Keratinocyte (primary cell): ENCODE results near the gene GALNT7. TPM values are rescaled to one million over a fixed set of nuclear protein-coding genes. Genes with fewer than 3 reads are reported as not detected.
A peak's percentile ranks its signal among the peaks of the same experiment; 100 is the strongest.

ENCODE experiments used
- DNase-seq: peaks from one replicate; pipeline ENCODE4 v3.0.0-alpha.2; 2011; ENCODE audit warnings: low read depth, missing footprints, low spot score
- FAIRE-seq: peaks from 2 replicates; lab custom pipeline; 2011; peaks lifted over from hg19 to GRCh38; lab: Jason Lieb, UNC
- H2AFZ ChIP-seq: 2 replicates; pipeline ENCODE4 v1.6.0; 2012; ENCODE audit warnings: low read length, control low read depth, inconsistent platforms; ENCODE audit not compliant: control insufficient read depth
- H3K27ac ChIP-seq: 2 replicates; pipeline ENCODE4 v1.5.1; 2011; ENCODE audit warnings: low read length; ENCODE audit not compliant: control insufficient read depth, insufficient read depth
- H3K27me3 ChIP-seq: 3 replicates; pipeline ENCODE4 v1.6.0; 2011; ENCODE audit warnings: low read length; ENCODE audit not compliant: control insufficient read depth, insufficient read depth; ENCODE audit errors: extremely low read depth
- H3K36me3 ChIP-seq, 2 experiments: 2 replicates in 1 of 2; 3 replicates in 1 of 2; pipeline ENCODE4 v1.5.1; 2011; ENCODE audit warnings: low read length in 2 of 2, mild to moderate bottlenecking in 1 of 2; ENCODE audit not compliant: control insufficient read depth in 2 of 2, insufficient read depth in 2 of 2; ENCODE audit errors: extremely low read depth in 1 of 2
- H3K4me1 ChIP-seq: 3 replicates; pipeline ENCODE4 v1.5.1; 2011; ENCODE audit warnings: low read length; ENCODE audit not compliant: control insufficient read depth, insufficient read depth; ENCODE audit errors: extremely low read depth
- H3K4me2 ChIP-seq: 3 replicates; pipeline ENCODE4 v1.6.0; 2011; ENCODE audit warnings: low read depth, low read length; ENCODE audit not compliant: control insufficient read depth, insufficient read depth; ENCODE audit errors: extremely low read depth
- H3K4me3 ChIP-seq, 3 experiments: fragments of 200-600 bp in 1 of 3; sonication (generic) in 1 of 3; 2 replicates in 2 of 3; 3 replicates in 1 of 3; pipeline ENCODE4 v1.5.1; 2011 to 2016; ENCODE audit warnings: low read length in 3 of 3, mild to moderate bottlenecking in 3 of 3, control low read depth in 2 of 3, inconsistent platforms in 1 of 3, low read depth in 1 of 3, mixed read lengths in 1 of 3, mixed run types in 1 of 3, moderate library complexity in 1 of 3; ENCODE audit not compliant: control insufficient read depth in 2 of 3, insufficient read depth in 2 of 3; ENCODE audit errors: extremely low read depth in 1 of 3
- H3K79me2 ChIP-seq: 2 replicates; pipeline ENCODE4 v1.6.0; 2012; ENCODE audit warnings: low read length; ENCODE audit not compliant: control insufficient read depth, insufficient read depth
- H3K9ac ChIP-seq: 3 replicates; pipeline ENCODE4 v1.6.0; 2011; ENCODE audit warnings: low read length; ENCODE audit not compliant: control insufficient read depth, insufficient read depth; ENCODE audit errors: extremely low read depth
- H3K9me1 ChIP-seq: 3 replicates; pipeline ENCODE4 v1.6.0; 2011; ENCODE audit warnings: low read length; ENCODE audit not compliant: control insufficient read depth, insufficient read depth; ENCODE audit errors: extremely low read depth
- H3K9me3 ChIP-seq: 2 replicates; pipeline ENCODE4 v1.5.1; 2012; ENCODE audit warnings: low read depth, low read length; ENCODE audit not compliant: control insufficient read depth
- H4K20me1 ChIP-seq: 3 replicates; pipeline ENCODE4 v1.6.0; 2011; ENCODE audit warnings: low read length; ENCODE audit not compliant: control insufficient read depth, insufficient read depth; ENCODE audit errors: extremely low read depth
- CTCF ChIP-seq, 3 experiments: IDR thresholded peaks in 1 of 3; conservative IDR thresholded peaks in 1 of 3; optimal IDR thresholded peaks in 1 of 3; 2 replicates in 2 of 3; 3 replicates in 1 of 3; pipeline versions ENCODE3 to v1.5.1; 2011; ENCODE audit warnings: low read length in 3 of 3, mild to moderate bottlenecking in 3 of 3, moderate library complexity in 2 of 3, control low read depth in 1 of 3, inconsistent platforms in 1 of 3; ENCODE audit not compliant: insufficient read depth in 2 of 3; ENCODE audit errors: extremely low read depth in 1 of 3
- EZH2 ChIP-seq: IDR thresholded peaks from one replicate; pipeline ENCODE4 v1.6.1; 2012; ENCODE audit warnings: inconsistent platforms, mild to moderate bottlenecking, low read length, moderate library complexity
- dilution Hi-C: fragments of 300-500 bp; cut with MboI; formaldehyde crosslinking; loops from one replicate; pipeline ENCODE4 v1.7.0; 2020; ENCODE audit warnings: low sequenced_read_pairs; ENCODE audit not compliant: extremely low pct_ligation_motif_present
- polyA plus RNA-seq, 5 experiments: library from polyadenylated mRNA; depleted of rRNA in 3 of 5; stranded (reverse) in 3 of 5; stranded (forward) in 1 of 5; unstranded in 1 of 5; fragments of >200 nt; gene quantifications; 1 replicate in 1 of 5; 2 replicates in 3 of 5; 3 replicates in 1 of 5; pipeline versions ENCODE4 v1.2.1 to v1.2.3, GENCODE V29; 2011 to 2012; ENCODE audit warnings: missing spikeins in 2 of 5, low read depth in 1 of 5, low replicate concordance in 1 of 5

Gene GALNT7
- polyA plus RNA-seq, 1 donor (not counting 4 experiments of a cell fraction or from before 2014, with no cell fraction given): 28.8 TPM

GRCh38 chr4:173213296-173213695, 44.7 kb downstream of the GALNT7 start:
- H3K36me3 ChIP-seq: no peaks in the 10 kb centered on the region
- dilution Hi-C loops: no loop called here
- no peaks in the 10 kb centered on the region for H3K9me3 ChIP-seq
- DNase-seq (no peak), FAIRE-seq (no peak)
- H3K79me2 ChIP-seq: peaks cover 5% of the 10 kb centered on the region
- no peak overlapping the region for H3K4me2 ChIP-seq
- no peak overlapping the region for H3K9ac ChIP-seq
- no peak for TF ChIP-seq CTCF (optimal IDR thresholded peaks at IDR 0.05 in 1 of 3, IDR thresholded peaks at IDR 0.05 in 1 of 3, conservative IDR thresholded peaks at IDR 0.05 in 1 of 3; ENCODE audit: extremely low read depth in 1 of 3, insufficient read depth in 2 of 3, low read length in 3 of 3)
- TF ChIP-seq EZH2: no peak
- H3K9me1 ChIP-seq: no peaks in the 10 kb centered on the region
- no peak overlapping the region for H3K4me3 ChIP-seq
- H2AFZ ChIP-seq: no peak overlapping the region
- no peak overlapping the region for H3K27ac ChIP-seq
- no peaks in the 10 kb centered on the region for H4K20me1 ChIP-seq
- peaks cover 47% of the 10 kb centered on the region for H3K4me1 ChIP-seq
- no peaks in the 10 kb centered on the region for H3K27me3 ChIP-seq

- no peaks in the 10 kb centered on the region for H3K36me3 ChIP-seq
- H3K27ac ChIP-seq: no peak overlapping the region
- no peak overlapping the region for H3K9ac ChIP-seq
- peaks cover 8% of the 10 kb centered on the region for H3K79me2 ChIP-seq
- H3K4me3 ChIP-seq: no peak overlapping the region
- H2AFZ ChIP-seq: no peak overlapping the region
- FAIRE-seq (no peak), DNase-seq (no peak)
- H3K27me3 ChIP-seq: no peaks in the 10 kb centered on the region
- peaks cover 55% of the 10 kb centered on the region for H3K4me1 ChIP-seq
- H3K9me1 ChIP-seq: no peaks in the 10 kb centered on the region
- H3K4me2 ChIP-seq: peak overlapping the region; percentile 57
- dilution Hi-C loops: no loop called here
- no peaks in the 10 kb centered on the region for H3K9me3 ChIP-seq
- no peaks in the 10 kb centered on the region for H4K20me1 ChIP-seq
- TF ChIP-seq CTCF (optimal IDR thresholded peaks at IDR 0.05 in 1 of 3, IDR thresholded peaks at IDR 0.05 in 1 of 3, conservative IDR thresholded peaks at IDR 0.05 in 1 of 3; ENCODE audit: extremely low read depth in 1 of 3, insufficient read depth in 2 of 3, low read length in 3 of 3) (no peak), EZH2 (no peak)
Observed at GRCh38 chr4:173214231-173214630, 45.6 kb downstream of the GALNT7 start.
